Measurements from ENCODE around the gene UIMC1. TPM values are rescaled to one million over a fixed set of nuclear protein-coding genes. Genes with fewer than 3 reads are reported as not detected.
"Not testable (repeated sequence)": the region's sequence is repeated elsewhere in the genome, so short reads cannot be mapped to it uniquely, and the experiment has no call there.

Gene UIMC1
- total RNA-seq, 4 donors from 2014 or later = 18.2 to 31.0 (median 29.2) TPM

- DNase-seq (ENCODE audit: low spot score in 2 of 2) = no peak
- H3K4me3 ChIP-seq (ENCODE audit: low read depth, poor library complexity, severe bottlenecking) = no peak overlapping the region
- intact Hi-C loops (cut with DNase I; ENCODE audit: low total_unique reads) = loop anchor here (5.0 kb wide), 1 partner anchor 459 kb away; no protein-coding TSS in a partner anchor
- TF ChIP-seq POLR2A (IDR thresholded peaks at IDR 0.05) = no peak
- TF ChIP-seq, protein P1, sequence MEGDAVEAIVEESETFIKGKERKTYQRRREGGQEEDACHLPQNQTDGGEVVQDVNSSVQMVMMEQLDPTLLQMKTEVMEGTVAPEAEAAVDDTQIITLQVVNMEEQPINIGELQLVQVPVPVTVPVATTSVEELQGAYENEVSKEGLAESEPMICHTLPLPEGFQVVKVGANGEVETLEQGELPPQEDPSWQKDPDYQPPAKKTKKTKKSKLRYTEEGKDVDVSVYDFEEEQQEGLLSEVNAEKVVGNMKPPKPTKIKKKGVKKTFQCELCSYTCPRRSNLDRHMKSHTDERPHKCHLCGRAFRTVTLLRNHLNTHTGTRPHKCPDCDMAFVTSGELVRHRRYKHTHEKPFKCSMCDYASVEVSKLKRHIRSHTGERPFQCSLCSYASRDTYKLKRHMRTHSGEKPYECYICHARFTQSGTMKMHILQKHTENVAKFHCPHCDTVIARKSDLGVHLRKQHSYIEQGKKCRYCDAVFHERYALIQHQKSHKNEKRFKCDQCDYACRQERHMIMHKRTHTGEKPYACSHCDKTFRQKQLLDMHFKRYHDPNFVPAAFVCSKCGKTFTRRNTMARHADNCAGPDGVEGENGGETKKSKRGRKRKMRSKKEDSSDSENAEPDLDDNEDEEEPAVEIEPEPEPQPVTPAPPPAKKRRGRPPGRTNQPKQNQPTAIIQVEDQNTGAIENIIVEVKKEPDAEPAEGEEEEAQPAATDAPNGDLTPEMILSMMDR (IDR thresholded peaks at IDR 0.05) = no peak
- WGBS, 2 donors = 83 to 84% methylated on average over 2 of the region's 2 CpGs
Observed at GRCh38 chr5:177008716-177009115, 2.1 kb upstream of the UIMC1 start.

GRCh38 chr5:177005619-177006264 lies 837 bp downstream of the UIMC1 start:
- WGBS, 2 donors = 1% methylated on average over 47 to 51 of the region's 51 CpGs
- H3K4me3 ChIP-seq (ENCODE audit: low read depth, poor library complexity, severe bottlenecking) = peak overlapping the region; percentile 94
- intact Hi-C loops (cut with DNase I; ENCODE audit: low total_unique reads) = loop anchor here (5.0 kb wide), 1 partner anchor 462 kb away; no protein-coding TSS in a partner anchor
- DNase-seq (ENCODE audit: low spot score in 2 of 2) = peak; percentile 26 to 91
- no peak for TF ChIP-seq POLR2A (IDR thresholded peaks at IDR 0.05)
- TF ChIP-seq, protein P1 (IDR thresholded peaks at IDR 0.05) = no peak

DNA sequence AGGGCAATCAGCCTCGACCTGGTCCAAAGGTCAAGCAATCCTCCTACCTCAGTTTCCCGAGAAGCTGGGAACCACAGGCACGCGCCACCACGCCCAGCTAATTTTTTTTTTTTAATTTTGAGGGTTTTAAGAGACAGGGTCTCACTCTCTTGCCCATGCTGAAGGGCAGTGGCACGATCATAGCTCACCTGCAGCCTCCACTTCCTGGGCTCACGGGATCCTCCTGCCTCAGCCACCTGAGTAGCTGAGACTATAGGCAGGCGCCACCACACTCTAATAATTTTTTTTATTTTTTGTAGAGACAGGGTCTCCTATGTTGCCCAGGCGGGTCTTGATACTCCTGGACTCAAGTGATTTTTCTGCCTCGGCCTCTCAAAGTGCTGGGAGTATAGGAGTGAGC lies 1.6 kb downstream of the UIMC1 start:
- H3K4me3 ChIP-seq (ENCODE audit: low read depth, poor library complexity, severe bottlenecking) = no peak overlapping the region
- intact Hi-C loops (cut with DNase I; ENCODE audit: low total_unique reads) = loop anchor here (5.0 kb wide), 1 partner anchor 462 kb away; no protein-coding TSS in a partner anchor
- TF ChIP-seq, protein P1 (IDR thresholded peaks at IDR 0.05) = no peak
- TF ChIP-seq POLR2A (IDR thresholded peaks at IDR 0.05) = no peak
- no peak for DNase-seq (ENCODE audit: low spot score in 2 of 2)
- 93 to 95% methylated on average over 10 of the region's 10 CpGs for WGBS, 2 donors

DNA sequence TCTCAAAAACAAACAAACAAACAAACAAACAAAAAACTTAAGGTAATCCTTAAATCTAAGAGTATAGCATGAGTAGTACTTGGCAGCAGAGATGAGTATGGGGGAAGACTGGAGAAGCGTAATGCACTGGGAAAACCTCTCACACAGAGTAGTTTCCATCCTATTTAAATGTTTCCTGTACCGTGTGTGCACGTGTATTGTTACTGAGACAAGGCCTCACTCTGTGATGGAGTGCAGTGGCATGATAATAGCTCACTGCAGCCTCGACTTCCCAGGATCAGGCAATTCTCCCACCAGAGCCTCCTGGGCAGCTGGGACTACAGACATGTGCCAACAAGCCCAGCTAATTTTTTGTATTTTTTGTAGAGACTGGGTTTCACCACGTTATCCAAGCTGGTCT lies 2.9 kb downstream of the UIMC1 start:
- WGBS, 2 donors = 63 to 71% methylated on average over 5 of the region's 5 CpGs
- intact Hi-C loops (cut with DNase I; ENCODE audit: low total_unique reads) = no loop called here
- TF ChIP-seq, protein P1 (IDR thresholded peaks at IDR 0.05) = no peak
- TF ChIP-seq POLR2A (IDR thresholded peaks at IDR 0.05) = no peak
- H3K4me3 ChIP-seq (ENCODE audit: low read depth, poor library complexity, severe bottlenecking) = no peak overlapping the region
- DNase-seq (ENCODE audit: low spot score in 2 of 2) = no peak

GRCh38 chr5:176999526-176999925 lies 7.1 kb downstream of the UIMC1 start:
- H3K4me3 ChIP-seq (ENCODE audit: low read depth, poor library complexity, severe bottlenecking); DNase-seq (ENCODE audit: low spot score in 2 of 2); intact Hi-C loops (cut with DNase I; ENCODE audit: low total_unique reads): not testable (repeated sequence)

- 97 to 98% methylated on average over 5 of the region's 5 CpGs for WGBS, 2 donors
- intact Hi-C loops (cut with DNase I; ENCODE audit: low total_unique reads) = no loop called here
Observed at GRCh38 chr5:176998828-176999227, 7.8 kb downstream of the UIMC1 start.

More at GRCh38 chr5:176998828-176999227, 7.8 kb downstream of the UIMC1 start:
- H3K4me3 ChIP-seq (ENCODE audit: low read depth, poor library complexity, severe bottlenecking) = no peak overlapping the region
- TF ChIP-seq POLR2A (IDR thresholded peaks at IDR 0.05) = no peak
- TF ChIP-seq, protein P1 (IDR thresholded peaks at IDR 0.05) = no peak
- no peak for DNase-seq (ENCODE audit: low spot score in 2 of 2)

All from lower leg skin (tissue), 4 donors.